ENCODE data around the gene RALGAPB. TPM values are rescaled to one million over a fixed set of nuclear protein-coding genes. Genes with fewer than 3 reads are reported as not detected.

Gene RALGAPB
- polyA plus RNA-seq, 1 of the 3 experiments (the other 2 are of a cell fraction), result 10.8 TPM

- POLR2A ChIA-PET, result no interaction called here
- Histone ChIP-seq H3F3A (replicated peaks; ENCODE audit: insufficient read depth) (no peaks in the 10 kb centered on the region), H4K20me1 (ENCODE audit: insufficient read depth) (no peaks in the 10 kb centered on the region), H3K4me3 (ENCODE audit: low read depth in 2 of 2, low read length in 1 of 2) (no peak overlapping the region), H3K79me2 (ENCODE audit: insufficient read depth) (no peaks in the 10 kb centered on the region), H3K4me2 (no peak overlapping the region), H3K4me1 (ENCODE audit: control insufficient read depth in 1 of 2, insufficient read depth in 2 of 2, low read depth in 1 of 2, low read length in 1 of 2) (peaks cover 0 to 34% of the 10 kb centered on the region in 2 experiments; a peak in 1 of 4 replicates), H2AFZ (ENCODE audit: low read depth) (no peak overlapping the region), H3K9ac (no peak overlapping the region), H3K36me3 (replicated peaks in 1 of 2; ENCODE audit: control insufficient read depth in 1 of 2, insufficient read depth in 2 of 2, low read length in 1 of 2) (peaks cover 16 to 28% of the 10 kb centered on the region in 2 experiments), H3K27ac (ENCODE audit: low read depth in 2 of 2, low read length in 1 of 2) (no peak overlapping the region), H3K9me3 (no peaks in the 10 kb centered on the region), H3K9me2 (no peaks in the 10 kb centered on the region), H3K27me3 (ENCODE audit: insufficient read depth) (no peaks in the 10 kb centered on the region)
- no peak for DNase-seq
- CTCF ChIA-PET, result interaction anchor here (1.1 to 1.4 kb wide), 2 partner anchors 24 to 34 kb away, joined by 3 to 6 read pairs; no protein-coding TSS in a partner anchor
- TF ChIP-seq POLR2AphosphoS5 (IDR thresholded peaks at IDR 0.05; ENCODE audit: low read depth, low read length), result no peak
- TF ChIP-seq REST (IDR thresholded peaks at IDR 0.05; ENCODE audit: low read depth, low read length), result no peak
- TF ChIP-seq, protein P1, sequence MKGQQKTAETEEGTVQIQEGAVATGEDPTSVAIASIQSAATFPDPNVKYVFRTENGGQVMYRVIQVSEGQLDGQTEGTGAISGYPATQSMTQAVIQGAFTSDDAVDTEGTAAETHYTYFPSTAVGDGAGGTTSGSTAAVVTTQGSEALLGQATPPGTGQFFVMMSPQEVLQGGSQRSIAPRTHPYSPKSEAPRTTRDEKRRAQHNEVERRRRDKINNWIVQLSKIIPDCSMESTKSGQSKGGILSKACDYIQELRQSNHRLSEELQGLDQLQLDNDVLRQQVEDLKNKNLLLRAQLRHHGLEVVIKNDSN (IDR thresholded peaks at IDR 0.05; ENCODE audit: borderline replicate concordance, low read depth), result no peak
- no peak for TF ChIP-seq GABPA (IDR thresholded peaks at IDR 0.05; ENCODE audit: low read depth)
- TF ChIP-seq NFIC (IDR thresholded peaks at IDR 0.05; ENCODE audit: borderline replicate concordance), result no peak
- no peak for TF ChIP-seq SIN3A (IDR thresholded peaks at IDR 0.05; ENCODE audit: borderline replicate concordance, low read depth, low read length)
- TF ChIP-seq NRF1 (IDR thresholded peaks at IDR 0.05; ENCODE audit: low read depth, low read length), result no peak
- no peak for TF ChIP-seq SMC3 (IDR thresholded peaks at IDR 0.05; ENCODE audit: low read depth, low read length)
- WGBS (ENCODE audit: low lambda C conversion rate), result 86% methylated on average over 4 of the region's 4 CpGs
These were observed 107.3 kb downstream of the RALGAPB start for GRCh38 chr20:38579921-38580320.

- Histone ChIP-seq H3K4me3 (ENCODE audit: low read depth in 2 of 2, low read length in 1 of 2) (no peak within 1 kb of the TSS), H3K9ac (no peak within 1 kb of the TSS), H2AFZ (ENCODE audit: low read depth) (no peak within 1 kb of the TSS), H3F3A (replicated peaks; ENCODE audit: insufficient read depth) (no peaks in the 10 kb centered on the region), H3K79me2 (ENCODE audit: insufficient read depth) (no peaks in the 10 kb centered on the region), H4K20me1 (ENCODE audit: insufficient read depth) (no peaks in the 10 kb centered on the region), H3K27ac (ENCODE audit: low read depth in 2 of 2, low read length in 1 of 2) (no peak within 1 kb of the TSS; a peak in 1 of 4 replicates), H3K4me2 (no peak within 1 kb of the TSS), H3K36me3 (replicated peaks in 1 of 2; ENCODE audit: control insufficient read depth in 1 of 2, insufficient read depth in 2 of 2, low read length in 1 of 2) (peaks cover 5 to 18% of the 10 kb centered on the region in 2 experiments), H3K4me1 (ENCODE audit: control insufficient read depth in 1 of 2, insufficient read depth in 2 of 2, low read depth in 1 of 2, low read length in 1 of 2) (peaks cover 0 to 34% of the 10 kb centered on the region in 2 experiments; a peak in 1 of 4 replicates), H3K27me3 (ENCODE audit: insufficient read depth) (no peaks in the 10 kb centered on the region), H3K9me2 (no peaks in the 10 kb centered on the region), H3K9me3 (no peaks in the 10 kb centered on the region)
- 95% methylated on average over 5 of the region's 5 CpGs for WGBS (ENCODE audit: low lambda C conversion rate)
- ChIA-PET CTCF (no interaction called here), POLR2A (interaction anchor here (1.0 kb wide), 1 partner anchor 13 kb away, joined by 3 read pairs; no protein-coding TSS in a partner anchor)
- DNase-seq, result no peak
- TF ChIP-seq, protein P2, sequence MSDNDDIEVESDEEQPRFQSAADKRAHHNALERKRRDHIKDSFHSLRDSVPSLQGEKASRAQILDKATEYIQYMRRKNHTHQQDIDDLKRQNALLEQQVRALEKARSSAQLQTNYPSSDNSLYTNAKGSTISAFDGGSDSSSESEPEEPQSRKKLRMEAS (IDR thresholded peaks at IDR 0.05; ENCODE audit: low read depth), result no peak
- TF ChIP-seq TEAD4 (IDR thresholded peaks at IDR 0.05; ENCODE audit: borderline replicate concordance, insufficient read depth) (no peak), RXRA (IDR thresholded peaks at IDR 0.05; ENCODE audit: borderline replicate concordance, low read depth) (no peak), TCF12 (IDR thresholded peaks at IDR 0.05) (no peak), POLR2AphosphoS5 (IDR thresholded peaks at IDR 0.05; ENCODE audit: low read depth, low read length) (no peak), GABPA (IDR thresholded peaks at IDR 0.05; ENCODE audit: low read depth) (no peak), FOSL2 (IDR thresholded peaks at IDR 0.05; ENCODE audit: borderline replicate concordance, low read depth) (no peak), EZH2phosphoT487 (IDR thresholded peaks at IDR 0.05; ENCODE audit: borderline replicate concordance, low read depth) (no peak), MEF2A (IDR thresholded peaks at IDR 0.05; ENCODE audit: borderline replicate concordance, low read depth) (no peak)
- TF ChIP-seq, protein P3, sequence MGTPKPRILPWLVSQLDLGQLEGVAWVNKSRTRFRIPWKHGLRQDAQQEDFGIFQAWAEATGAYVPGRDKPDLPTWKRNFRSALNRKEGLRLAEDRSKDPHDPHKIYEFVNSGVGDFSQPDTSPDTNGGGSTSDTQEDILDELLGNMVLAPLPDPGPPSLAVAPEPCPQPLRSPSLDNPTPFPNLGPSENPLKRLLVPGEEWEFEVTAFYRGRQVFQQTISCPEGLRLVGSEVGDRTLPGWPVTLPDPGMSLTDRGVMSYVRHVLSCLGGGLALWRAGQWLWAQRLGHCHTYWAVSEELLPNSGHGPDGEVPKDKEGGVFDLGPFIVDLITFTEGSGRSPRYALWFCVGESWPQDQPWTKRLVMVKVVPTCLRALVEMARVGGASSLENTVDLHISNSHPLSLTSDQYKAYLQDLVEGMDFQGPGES (IDR thresholded peaks at IDR 0.05; ENCODE audit: low read depth, low read length), result no peak
- TF ChIP-seq, protein P4, sequence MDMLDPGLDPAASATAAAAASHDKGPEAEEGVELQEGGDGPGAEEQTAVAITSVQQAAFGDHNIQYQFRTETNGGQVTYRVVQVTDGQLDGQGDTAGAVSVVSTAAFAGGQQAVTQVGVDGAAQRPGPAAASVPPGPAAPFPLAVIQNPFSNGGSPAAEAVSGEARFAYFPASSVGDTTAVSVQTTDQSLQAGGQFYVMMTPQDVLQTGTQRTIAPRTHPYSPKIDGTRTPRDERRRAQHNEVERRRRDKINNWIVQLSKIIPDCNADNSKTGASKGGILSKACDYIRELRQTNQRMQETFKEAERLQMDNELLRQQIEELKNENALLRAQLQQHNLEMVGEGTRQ (IDR thresholded peaks at IDR 0.05; ENCODE audit: borderline replicate concordance, low read depth, low read length), result no peak
- TF ChIP-seq, protein P5, sequence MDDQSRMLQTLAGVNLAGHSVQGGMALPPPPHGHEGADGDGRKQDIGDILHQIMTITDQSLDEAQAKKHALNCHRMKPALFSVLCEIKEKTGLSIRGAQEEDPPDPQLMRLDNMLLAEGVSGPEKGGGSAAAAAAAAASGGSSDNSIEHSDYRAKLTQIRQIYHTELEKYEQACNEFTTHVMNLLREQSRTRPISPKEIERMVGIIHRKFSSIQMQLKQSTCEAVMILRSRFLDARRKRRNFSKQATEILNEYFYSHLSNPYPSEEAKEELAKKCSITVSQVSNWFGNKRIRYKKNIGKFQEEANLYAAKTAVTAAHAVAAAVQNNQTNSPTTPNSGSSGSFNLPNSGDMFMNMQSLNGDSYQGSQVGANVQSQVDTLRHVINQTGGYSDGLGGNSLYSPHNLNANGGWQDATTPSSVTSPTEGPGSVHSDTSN (IDR thresholded peaks at IDR 0.05), result no peak
These were observed 108.4 kb downstream of the RALGAPB start, which contains the start of gene ADIG for GRCh38 chr20:38581013-38581412. TSS of gene ADIG (plus strand) at chr20:38581197. CDS start at chr20:38581251, 54 bp downstream.

Measured in SK-N-SH (cell line).